Activated naive CD8-positive, alpha-beta T cell (primary cell): ENCODE results near the gene NSMCE4A.
"Not testable (repeated sequence)": the region's sequence is repeated elsewhere in the genome, so short reads cannot be mapped to it uniquely, and the experiment has no call there.

Experiments used
- H3K27ac Mint-ChIP-seq: one replicate; pipeline ENCODE4 v1.8.0; 2021; ENCODE audit warnings: mixed read lengths
- H3K27me3 Mint-ChIP-seq: one replicate; pipeline ENCODE4 v1.8.0; 2021; ENCODE audit warnings: mixed read lengths
- H3K36me3 Mint-ChIP-seq: one replicate; pipeline ENCODE4 v1.8.0; 2021; ENCODE audit warnings: mixed read lengths
- H3K4me1 Mint-ChIP-seq: one replicate; pipeline ENCODE4 v1.8.0; 2021; ENCODE audit warnings: low read depth, mixed read lengths
- H3K4me3 Mint-ChIP-seq: one replicate; pipeline ENCODE4 v1.8.0; 2021; ENCODE audit warnings: mild to moderate bottlenecking, mixed read lengths
- H3K9me3 Mint-ChIP-seq: one replicate; pipeline ENCODE4 v1.8.0; 2021; ENCODE audit warnings: low read depth, mixed read lengths

Gene NSMCE4A

GRCh38 chr10:121974535-121975294 lies at the start of gene NSMCE4A:
NSMCE4A (minus strand) TSS chr10:121975217; CDS start chr10:121975165, 52 bp downstream.
- peaks cover 26% of the 10 kb centered on the region for H3K4me1 Mint-ChIP-seq
- peak within 1 kb of the TSS; percentile 88 for H3K27ac Mint-ChIP-seq
- peak within 1 kb of the TSS; percentile 90 for H3K4me3 Mint-ChIP-seq
- H3K9me3 Mint-ChIP-seq: no peaks in the 10 kb centered on the region
- peaks cover 10% of the 10 kb centered on the region for H3K36me3 Mint-ChIP-seq
- H3K27me3 Mint-ChIP-seq: no peaks in the 10 kb centered on the region

- H3K27ac Mint-ChIP-seq, H3K9me3 Mint-ChIP-seq, H3K36me3 Mint-ChIP-seq, H3K4me1 Mint-ChIP-seq, H3K27me3 Mint-ChIP-seq, H3K4me3 Mint-ChIP-seq: not testable (repeated sequence)
These were observed 48.2 kb upstream of the NSMCE4A start for GRCh38 chr10:122023257-122023656.

GRCh38 chr10:122022276-122022675 lies 47.3 kb upstream of the NSMCE4A start:
- H3K4me1 Mint-ChIP-seq: no peaks in the 10 kb centered on the region
- no peaks in the 10 kb centered on the region for H3K27me3 Mint-ChIP-seq
- no peak overlapping the region for H3K4me3 Mint-ChIP-seq
- no peaks in the 10 kb centered on the region for H3K36me3 Mint-ChIP-seq
- no peak overlapping the region for H3K27ac Mint-ChIP-seq
- no peaks in the 10 kb centered on the region for H3K9me3 Mint-ChIP-seq

- Mint-ChIP-seq H3K4me1 (no peaks in the 10 kb centered on the region), H3K36me3 (no peaks in the 10 kb centered on the region), H3K4me3 (no peak overlapping the region), H3K27ac (no peak overlapping the region), H3K27me3 (no peaks in the 10 kb centered on the region), H3K9me3 (no peaks in the 10 kb centered on the region)
These were observed 46.8 kb upstream of the NSMCE4A start for GRCh38 chr10:122021828-122022227.

- Mint-ChIP-seq H3K4me3 (no peak overlapping the region), H3K27me3 (no peaks in the 10 kb centered on the region), H3K4me1 (no peaks in the 10 kb centered on the region), H3K27ac (no peak overlapping the region), H3K9me3 (no peaks in the 10 kb centered on the region), H3K36me3 (no peaks in the 10 kb centered on the region)
These were observed 46.4 kb upstream of the NSMCE4A start for GRCh38 chr10:122021379-122021778.

GRCh38 chr10:122020226-122020625 lies 45.2 kb upstream of the NSMCE4A start:
- Mint-ChIP-seq H3K36me3 (no peaks in the 10 kb centered on the region), H3K9me3 (no peaks in the 10 kb centered on the region), H3K4me3 (no peak overlapping the region), H3K27ac (no peak overlapping the region), H3K4me1 (no peaks in the 10 kb centered on the region), H3K27me3 (no peaks in the 10 kb centered on the region)

- Mint-ChIP-seq H3K36me3 (no peaks in the 10 kb centered on the region), H3K27me3 (no peaks in the 10 kb centered on the region), H3K9me3 (no peaks in the 10 kb centered on the region), H3K27ac (no peak overlapping the region), H3K4me1 (no peaks in the 10 kb centered on the region), H3K4me3 (no peak overlapping the region)
These were observed 44.5 kb upstream of the NSMCE4A start for GRCh38 chr10:122019414-122019975.

GRCh38 chr10:122018951-122019413 lies 44.0 kb upstream of the NSMCE4A start:
- H3K9me3 Mint-ChIP-seq: no peaks in the 10 kb centered on the region
- no peak overlapping the region for H3K4me3 Mint-ChIP-seq
- H3K27ac Mint-ChIP-seq: no peak overlapping the region
- no peaks in the 10 kb centered on the region for H3K27me3 Mint-ChIP-seq
- H3K36me3 Mint-ChIP-seq: no peaks in the 10 kb centered on the region
- no peaks in the 10 kb centered on the region for H3K4me1 Mint-ChIP-seq

GRCh38 chr10:122018491-122018890 lies 43.5 kb upstream of the NSMCE4A start:
- Mint-ChIP-seq H3K4me3 (no peak overlapping the region), H3K27me3 (no peaks in the 10 kb centered on the region), H3K36me3 (no peaks in the 10 kb centered on the region), H3K4me1 (no peaks in the 10 kb centered on the region), H3K27ac (no peak overlapping the region), H3K9me3 (no peaks in the 10 kb centered on the region)

- H3K4me3 Mint-ChIP-seq, H3K9me3 Mint-ChIP-seq, H3K4me1 Mint-ChIP-seq: not testable (repeated sequence)
These were observed 42.9 kb upstream of the NSMCE4A start for GRCh38 chr10:122017926-122018325.

GRCh38 chr10:122014652-122015248 lies 39.7 kb upstream of the NSMCE4A start:
- H3K27me3 Mint-ChIP-seq: peaks cover 6% of the 10 kb centered on the region
- H3K4me1 Mint-ChIP-seq: no peaks in the 10 kb centered on the region
- H3K4me3 Mint-ChIP-seq: no peak overlapping the region
- H3K27ac Mint-ChIP-seq: no peak overlapping the region
- H3K9me3 Mint-ChIP-seq: no peaks in the 10 kb centered on the region
- no peaks in the 10 kb centered on the region for H3K36me3 Mint-ChIP-seq

More at GRCh38 chr10:122017926-122018325, 42.9 kb upstream of the NSMCE4A start:
- H3K27me3 Mint-ChIP-seq, H3K36me3 Mint-ChIP-seq, H3K27ac Mint-ChIP-seq: not testable (repeated sequence)

GRCh38 chr10:122013311-122013780 lies 38.3 kb upstream of the NSMCE4A start:
- no peaks in the 10 kb centered on the region for H3K9me3 Mint-ChIP-seq
- no peaks in the 10 kb centered on the region for H3K36me3 Mint-ChIP-seq
- H3K27ac Mint-ChIP-seq: no peak overlapping the region
- peaks cover 7% of the 10 kb centered on the region for H3K27me3 Mint-ChIP-seq
- no peaks in the 10 kb centered on the region for H3K4me1 Mint-ChIP-seq
- no peak overlapping the region for H3K4me3 Mint-ChIP-seq

- peaks cover 7% of the 10 kb centered on the region for H3K27me3 Mint-ChIP-seq
These were observed 37.7 kb upstream of the NSMCE4A start for GRCh38 chr10:122012731-122013130.

GRCh38 chr10:122010405-122011050 lies 35.5 kb upstream of the NSMCE4A start:
- Mint-ChIP-seq H3K9me3 (no peaks in the 10 kb centered on the region), H3K27me3 (peaks cover 7% of the 10 kb centered on the region), H3K27ac (no peak overlapping the region), H3K36me3 (no peaks in the 10 kb centered on the region), H3K4me1 (no peaks in the 10 kb centered on the region), H3K4me3 (no peak overlapping the region)

More at GRCh38 chr10:122012731-122013130, 37.7 kb upstream of the NSMCE4A start:
- Mint-ChIP-seq H3K36me3 (no peaks in the 10 kb centered on the region), H3K4me1 (no peaks in the 10 kb centered on the region), H3K4me3 (no peak overlapping the region), H3K9me3 (no peaks in the 10 kb centered on the region), H3K27ac (no peak overlapping the region)

GRCh38 chr10:122007415-122007814 lies 32.4 kb upstream of the NSMCE4A start:
- peaks cover 9% of the 10 kb centered on the region for H3K27me3 Mint-ChIP-seq
- H3K4me1 Mint-ChIP-seq: no peaks in the 10 kb centered on the region
- H3K9me3 Mint-ChIP-seq: peaks cover 3% of the 10 kb centered on the region
- H3K36me3 Mint-ChIP-seq: no peaks in the 10 kb centered on the region
- H3K4me3 Mint-ChIP-seq: no peak overlapping the region
- H3K27ac Mint-ChIP-seq: no peak overlapping the region
